GM12891 (cell line): ENCODE measurements around the gene ZCCHC7.

Source experiments
- DNase-seq: peaks from one replicate; pipeline ENCODE4 v3.0.0; 2011; ENCODE audit warnings: low spot score; ENCODE audit not compliant: insufficient read length
- FAIRE-seq: peaks from 2 replicates; lab custom pipeline; 2011; peaks lifted over from hg19 to GRCh38; lab: Jason Lieb, UNC
- PAX5 ChIP-seq: IDR thresholded peaks from 2 replicates; pipeline ENCODE4 v1.6.1; 2011; ENCODE audit warnings: low read length, moderate library complexity, mild to moderate bottlenecking; ENCODE audit not compliant: insufficient read depth, severe bottlenecking
- SPI1 ChIP-seq: IDR thresholded peaks from 2 replicates; pipeline ENCODE4 v1.6.1; 2011; ENCODE audit warnings: low read depth, low read length, control low read depth

ZCCHC7 gene

GRCh38 chr9:37407468-37407867 is 287.1 kb downstream of the ZCCHC7 start:
- no peak for FAIRE-seq
- peak; percentile 51 for TF ChIP-seq SPI1
- no peak for TF ChIP-seq PAX5
- no peak for DNase-seq
